WTC11 (cell line): ENCODE data around the gene ROBO4. TPM values are rescaled to one million over a fixed set of nuclear protein-coding genes. Genes with fewer than 3 reads are reported as not detected.

ENCODE experiments used
- ATAC-seq: fragments of 200-7000 bp; cut with Tn5 transposase; 2 replicates; pipeline ENCODE4 v1.10.0; 2021; ENCODE audit warnings: mild to moderate bottlenecking, moderate library complexity
- CTCF ChIA-PET: fragments of 300-600 bp; sonication (Branson Sonifier 250); formaldehyde crosslinking; loops from one replicate; lab custom pipeline; 2021; ENCODE audit warnings: antibody characterized with exemption; lab: Charles Lee
- POLR2A ChIA-PET: fragments of 350-600 bp; sonication (Branson Sonifier 250); formaldehyde crosslinking; loops from one replicate; lab custom pipeline; 2021; ENCODE audit warnings: antibody characterized with exemption; lab: Charles Lee
- DNase-seq: peaks from one replicate; pipeline ENCODE4 v3.0.0; 2021; ENCODE audit warnings: low spot score
- H3K27ac Mint-ChIP-seq: 2 replicates; pipeline ENCODE4 v1.8.0; 2021; ENCODE audit warnings: mixed read lengths
- H3K27me3 Mint-ChIP-seq: 2 replicates; pipeline ENCODE4 v1.8.0; 2021; ENCODE audit warnings: low read depth, mild to moderate bottlenecking, moderate library complexity, mixed read lengths
- H3K36me3 Mint-ChIP-seq: 2 replicates; pipeline ENCODE4 v1.8.0; 2021; ENCODE audit warnings: mixed read lengths
- H3K4me1 Mint-ChIP-seq: 2 replicates; pipeline ENCODE4 v1.8.0; 2022; ENCODE audit warnings: mixed read lengths
- H3K4me3 Mint-ChIP-seq: 2 replicates; pipeline ENCODE4 v1.8.0; 2021; ENCODE audit warnings: mild to moderate bottlenecking, moderate library complexity, mixed read lengths
- H3K9me3 Mint-ChIP-seq: 2 replicates; pipeline ENCODE4 v1.8.0; 2021; ENCODE audit warnings: mixed read lengths
- AR ChIP-seq: fragments of 250-450 bp; sonication (Bioruptor Pico); IDR thresholded peaks from 2 replicates; pipeline ENCODE4 v1.9.0; 2021; ENCODE audit warnings: mild to moderate bottlenecking
- ARID4B ChIP-seq: sonication (generic); formaldehyde crosslinking; IDR thresholded peaks from 2 replicates; pipeline ENCODE4 v1.8.0; 2023; ENCODE audit warnings: missing genetic modification reagents, mild to moderate bottlenecking, borderline replicate concordance
- ATF3 ChIP-seq: sonication (generic); formaldehyde crosslinking; conservative IDR thresholded peaks from 2 replicates; pipeline ENCODE4 v1.8.1; 2022; ENCODE audit warnings: mild to moderate bottlenecking, missing genetic modification reagents
- ATF6 ChIP-seq: sonication (generic); formaldehyde crosslinking; IDR thresholded peaks from 2 replicates; pipeline ENCODE4 v1.8.1; 2023; ENCODE audit warnings: mild to moderate bottlenecking, missing genetic modification reagents
- CREB1 ChIP-seq: sonication (generic); formaldehyde crosslinking; IDR thresholded peaks from 2 replicates; pipeline ENCODE4 v1.8.0; 2023; ENCODE audit warnings: mild to moderate bottlenecking, missing genetic modification reagents
- E2F1 ChIP-seq: sonication (generic); formaldehyde crosslinking; IDR thresholded peaks from 2 replicates; pipeline ENCODE4 v1.8.0; 2022; ENCODE audit warnings: mild to moderate bottlenecking, missing genetic modification reagents
- ELF4 ChIP-seq: sonication (generic); formaldehyde crosslinking; IDR thresholded peaks from 2 replicates; pipeline ENCODE4 v1.8.1; 2022; ENCODE audit warnings: low read depth, mild to moderate bottlenecking, moderate library complexity, missing genetic modification reagents
- FOXP4 ChIP-seq: sonication (generic); formaldehyde crosslinking; IDR thresholded peaks from 2 replicates; pipeline ENCODE4 v1.8.0; 2022; ENCODE audit warnings: mild to moderate bottlenecking, missing genetic modification reagents
- GTF2I ChIP-seq: fragments of 250-450 bp; sonication (Bioruptor Pico); conservative IDR thresholded peaks from 2 replicates; pipeline ENCODE4 v1.4.0; 2021; ENCODE audit warnings: mild to moderate bottlenecking
- HMGXB4 ChIP-seq: sonication (generic); formaldehyde crosslinking; IDR thresholded peaks from 2 replicates; pipeline ENCODE4 v1.8.1; 2023; ENCODE audit warnings: mild to moderate bottlenecking, moderate library complexity, missing genetic modification reagents
- IRF1 ChIP-seq: sonication (generic); formaldehyde crosslinking; IDR thresholded peaks from 2 replicates; pipeline ENCODE4 v1.8.0; 2023; ENCODE audit warnings: missing genetic modification reagents
- NFYB ChIP-seq: sonication (generic); formaldehyde crosslinking; conservative IDR thresholded peaks from 2 replicates; pipeline ENCODE4 v1.8.0; 2022; ENCODE audit warnings: low read depth, missing genetic modification reagents
- SMAD4 ChIP-seq: sonication (generic); formaldehyde crosslinking; IDR thresholded peaks from 2 replicates; pipeline ENCODE4 v1.8.0; 2022; ENCODE audit warnings: mild to moderate bottlenecking, missing genetic modification reagents
- USF1 ChIP-seq: sonication (generic); formaldehyde crosslinking; IDR thresholded peaks from 2 replicates; pipeline ENCODE4 v1.8.0; 2022; ENCODE audit warnings: mild to moderate bottlenecking, missing genetic modification reagents
- ZBTB21 ChIP-seq: sonication (generic); formaldehyde crosslinking; IDR thresholded peaks from 2 replicates; pipeline ENCODE4 v1.8.1; 2023; ENCODE audit warnings: mild to moderate bottlenecking, missing genetic modification reagents, borderline replicate concordance
- ZNF317 ChIP-seq: sonication (generic); formaldehyde crosslinking; IDR thresholded peaks from 2 replicates; pipeline ENCODE4 v1.8.1; 2023; ENCODE audit warnings: low read depth, mild to moderate bottlenecking, moderate library complexity, missing genetic modification reagents, borderline replicate concordance
- total RNA-seq: library from RNA; stranded (reverse); gene quantifications from 3 replicates; pipeline ENCODE4 v1.2.3, GENCODE V29; 2021

ROBO4 gene
- total RNA-seq, 1 experiment from 2014 or later: 0.13 TPM

- H3K4me3 Mint-ChIP-seq: no peak overlapping the region
- H3K36me3 Mint-ChIP-seq: no peaks in the 10 kb centered on the region
- no peaks in the 10 kb centered on the region for H3K9me3 Mint-ChIP-seq
- no peak overlapping the region for H3K27ac Mint-ChIP-seq
- DNase-seq: peak; percentile 47
- peak; percentile 25 for ATAC-seq
- ChIA-PET CTCF (interaction anchor here (0.6 to 1.5 kb wide), 4 partner anchors 27 to 126 kb away, joined by 3 to 4 read pairs (median 3); no protein-coding TSS in a partner anchor), POLR2A (no interaction called here)
- H3K27me3 Mint-ChIP-seq: peaks cover 89% of the 10 kb centered on the region
- peaks cover 26% of the 10 kb centered on the region for H3K4me1 Mint-ChIP-seq
- no peak for TF ChIP-seq ZNF317 (CRISPR knock-in tag)
- peak; percentile 69 for TF ChIP-seq NFYB (CRISPR knock-in tag)
Measured at GRCh38 chr11:124872741-124873140, 24.9 kb downstream of the ROBO4 start.

GRCh38 chr11:124872280-124872679 is 25.4 kb downstream of the ROBO4 start:
- no peak overlapping the region for H3K27ac Mint-ChIP-seq
- ChIA-PET POLR2A (no interaction called here), CTCF (interaction anchor here (0.6 to 1.5 kb wide), 5 partner anchors 27 to 126 kb away, joined by 3 to 4 read pairs (median 3); no protein-coding TSS in a partner anchor)
- H3K4me3 Mint-ChIP-seq: no peak overlapping the region
- no peaks in the 10 kb centered on the region for H3K36me3 Mint-ChIP-seq
- no peaks in the 10 kb centered on the region for H3K9me3 Mint-ChIP-seq
- H3K27me3 Mint-ChIP-seq: peaks cover 89% of the 10 kb centered on the region
- no peak for ATAC-seq
- H3K4me1 Mint-ChIP-seq: peaks cover 21% of the 10 kb centered on the region
- no peak for DNase-seq
- TF ChIP-seq USF1 (CRISPR knock-in tag): no peak
- no peak for TF ChIP-seq CREB1 (CRISPR knock-in tag)
- TF ChIP-seq ATF6: no peak
- no peak for TF ChIP-seq ARID4B (CRISPR knock-in tag)
- no peak for TF ChIP-seq GTF2I (CRISPR knock-in tag)
- TF ChIP-seq E2F1 (CRISPR knock-in tag): no peak
- no peak for TF ChIP-seq ZBTB21 (CRISPR knock-in tag)
- no peak for TF ChIP-seq SMAD4 (CRISPR knock-in tag)
- TF ChIP-seq AR (CRISPR knock-in tag): no peak
- TF ChIP-seq IRF1 (CRISPR knock-in tag): no peak
- TF ChIP-seq FOXP4: no peak
- TF ChIP-seq ATF3 (CRISPR knock-in tag): no peak
- TF ChIP-seq ELF4 (CRISPR knock-in tag): no peak
- TF ChIP-seq HMGXB4 (CRISPR knock-in tag): no peak
